Ovary (tissue), 3 donors: ENCODE data around the gene BECN2.

Experiments used
- EP300 ChIP-seq: sonication (generic); formaldehyde crosslinking; IDR thresholded peaks from one replicate; pipeline ENCODE4 v1.6.1; 2017; ENCODE audit warnings: antibody characterized with exemption
- TF ChIP-seq, protein P1 (sequence below), 3 donors: fragments of 450-650 bp in 2 of 3; fragments of 200-600 bp in 1 of 3; IDR thresholded peaks; one replicate each; pipeline versions ENCODE4 v1.5.1 to v1.8.0; 2016 to 2022; ENCODE audit warnings: antibody characterized with exemption in 3 of 3, mild to moderate bottlenecking in 1 of 3
- donor health status: DM: no; HTN: no; CAD: no.

DNA sequence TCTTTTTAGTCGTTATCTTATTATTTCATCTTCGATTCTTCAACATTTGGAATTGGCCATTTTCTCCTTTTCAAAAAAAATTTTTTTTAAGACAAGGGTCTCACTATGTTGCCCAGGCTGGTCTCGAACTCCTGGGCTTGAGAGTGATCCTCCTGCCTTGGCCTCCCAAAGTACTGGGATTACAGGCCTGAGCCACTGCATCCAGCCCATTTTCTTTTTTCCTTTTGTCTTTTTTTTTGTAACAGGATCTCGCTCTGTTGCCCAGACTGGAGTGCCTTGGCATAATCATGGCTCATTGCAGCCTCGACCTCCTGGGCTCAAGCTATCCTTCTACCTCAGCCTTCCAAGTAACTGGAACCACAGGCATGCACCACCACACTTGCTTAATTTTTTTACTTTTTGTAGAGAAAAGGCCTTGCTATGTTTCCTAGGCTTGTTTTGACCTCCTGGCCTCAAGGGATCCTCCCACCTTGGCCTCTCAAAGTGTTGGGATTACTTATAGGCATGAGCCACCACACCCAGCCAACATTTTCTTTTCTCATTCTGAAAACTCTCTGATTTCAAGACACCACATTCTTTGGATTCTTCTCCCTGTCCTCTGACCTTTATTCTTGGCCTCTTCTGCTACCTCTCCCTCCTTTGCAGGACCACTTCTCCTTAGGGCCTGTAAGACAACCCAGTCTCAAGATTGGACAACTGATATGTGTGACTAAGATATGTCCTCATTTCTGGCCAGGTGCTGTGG lies 47.4 kb downstream of the BECN2 start:
- TF ChIP-seq, protein P1, sequence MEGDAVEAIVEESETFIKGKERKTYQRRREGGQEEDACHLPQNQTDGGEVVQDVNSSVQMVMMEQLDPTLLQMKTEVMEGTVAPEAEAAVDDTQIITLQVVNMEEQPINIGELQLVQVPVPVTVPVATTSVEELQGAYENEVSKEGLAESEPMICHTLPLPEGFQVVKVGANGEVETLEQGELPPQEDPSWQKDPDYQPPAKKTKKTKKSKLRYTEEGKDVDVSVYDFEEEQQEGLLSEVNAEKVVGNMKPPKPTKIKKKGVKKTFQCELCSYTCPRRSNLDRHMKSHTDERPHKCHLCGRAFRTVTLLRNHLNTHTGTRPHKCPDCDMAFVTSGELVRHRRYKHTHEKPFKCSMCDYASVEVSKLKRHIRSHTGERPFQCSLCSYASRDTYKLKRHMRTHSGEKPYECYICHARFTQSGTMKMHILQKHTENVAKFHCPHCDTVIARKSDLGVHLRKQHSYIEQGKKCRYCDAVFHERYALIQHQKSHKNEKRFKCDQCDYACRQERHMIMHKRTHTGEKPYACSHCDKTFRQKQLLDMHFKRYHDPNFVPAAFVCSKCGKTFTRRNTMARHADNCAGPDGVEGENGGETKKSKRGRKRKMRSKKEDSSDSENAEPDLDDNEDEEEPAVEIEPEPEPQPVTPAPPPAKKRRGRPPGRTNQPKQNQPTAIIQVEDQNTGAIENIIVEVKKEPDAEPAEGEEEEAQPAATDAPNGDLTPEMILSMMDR (IDR thresholded peaks at IDR 0.05) = no peak
- no peak for TF ChIP-seq EP300
